DMS153 treated with DMSO at 0.1 percent for 48 hours (cell line): ENCODE results near the gene XIRP2.

Source experiments
- DNase-seq: peaks from one replicate; lab custom pipeline; 2025; ENCODE audit not compliant: unreplicated experiment; lab: John Stamatoyannopoulos, UW

Gene XIRP2

GRCh38 chr2:167289651-167290410, 401.6 kb downstream of the XIRP2 start:
- no peak for DNase-seq

DNA sequence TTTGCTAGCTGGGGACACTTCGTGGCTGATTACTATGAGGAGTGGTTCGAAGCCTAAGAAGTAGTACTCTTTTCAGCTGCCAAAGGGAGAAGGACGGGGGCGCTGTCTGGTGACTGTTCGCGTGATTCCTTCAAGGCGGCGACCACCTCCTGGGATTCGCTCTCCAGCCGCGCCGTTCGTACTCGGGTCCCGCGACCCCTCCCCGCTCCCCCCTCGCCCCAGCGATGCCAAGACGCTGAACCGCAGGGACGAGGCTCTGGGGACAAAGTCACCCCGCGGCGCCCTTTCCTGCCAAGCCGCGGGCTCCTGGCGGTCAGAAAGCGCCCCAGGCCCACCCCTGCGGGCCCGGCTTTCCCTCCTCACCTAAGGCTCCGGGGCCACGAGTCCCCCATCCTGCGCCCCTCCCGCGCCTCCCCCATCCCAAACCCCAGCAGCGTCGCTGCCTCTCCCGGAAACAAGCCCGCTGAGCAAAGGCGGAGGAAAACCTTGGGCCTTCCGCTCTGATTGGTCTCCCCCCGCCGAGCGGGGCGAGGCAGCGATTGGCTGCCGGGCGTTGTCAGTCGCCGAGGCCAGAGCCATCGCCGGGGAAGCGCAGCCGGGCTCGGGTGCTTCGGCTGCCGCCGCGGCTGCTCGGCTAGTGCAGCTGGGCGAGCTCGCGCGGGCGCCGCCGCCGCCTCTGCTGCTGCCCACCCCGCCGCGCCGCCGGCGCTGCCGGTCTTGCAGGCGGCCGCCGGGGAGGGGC, 404.3 kb downstream of the XIRP2 start, which contains the start of gene B3GALT1:
TSS of gene B3GALT1 (plus strand) at position 572 of the 742 bp plus-strand sequence.
- peak; percentile 77 for DNase-seq

GRCh38 chr2:167293172-167293781, 405.0 kb downstream of the XIRP2 start:
- no peak for DNase-seq

GRCh38 chr2:167293943-167294775, 405.9 kb downstream of the XIRP2 start:
- DNase-seq: no peak

GRCh38 chr2:167294776-167295140, 406.5 kb downstream of the XIRP2 start:
- no peak for DNase-seq

DNA sequence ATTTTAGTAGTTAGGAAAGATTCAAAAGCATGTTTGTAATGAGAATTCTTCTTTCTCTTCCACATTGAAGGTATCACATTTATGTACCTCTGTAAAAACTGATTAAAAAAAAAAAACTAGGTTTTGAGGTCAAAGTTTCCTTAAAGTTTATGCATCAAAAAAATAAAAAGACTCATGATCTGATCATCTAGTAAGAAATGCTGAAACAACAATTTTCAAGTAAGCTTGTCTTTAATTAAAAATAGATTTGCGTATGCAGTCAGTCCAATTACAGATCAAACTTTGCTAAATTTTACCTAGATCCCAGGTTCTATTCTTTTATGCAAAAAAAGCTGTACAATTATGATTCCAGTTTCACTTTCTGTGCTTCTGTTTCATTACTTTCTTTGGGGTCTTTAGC, 409.0 kb downstream of the XIRP2 start:
- no peak for DNase-seq

DNA sequence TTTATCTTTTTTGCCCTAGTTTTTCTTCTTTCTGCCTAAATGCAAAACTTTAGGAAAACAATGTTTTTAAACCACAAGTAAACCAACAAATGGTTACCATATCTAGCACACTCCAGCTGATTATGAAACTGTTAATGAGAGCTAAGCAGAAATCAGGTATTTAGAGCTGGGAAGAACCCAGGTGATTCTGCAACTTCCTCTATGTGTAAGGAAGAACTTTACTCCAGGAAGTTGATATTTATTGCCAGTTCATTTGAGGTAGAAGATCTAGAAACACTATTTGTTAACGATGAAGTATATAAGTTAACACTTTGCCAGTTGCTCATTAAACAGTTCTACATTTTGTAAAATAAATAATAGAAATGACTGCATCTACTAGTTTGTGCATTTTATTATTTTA, 409.7 kb downstream of the XIRP2 start:
- DNase-seq: no peak
